Skeletal muscle tissue (tissue), 4 donors: ENCODE results near the gene KRT33A. TPM values are rescaled to one million over a fixed set of nuclear protein-coding genes. Genes with fewer than 3 reads are reported as not detected.
"Not testable (repeated sequence)": the region's sequence is repeated elsewhere in the genome, so short reads cannot be mapped to it uniquely, and the experiment has no call there.

Experiments used
- H3K27ac ChIP-seq: one replicate; pipeline ENCODE4 v1.7.0; 2013; ENCODE audit warnings: mild to moderate bottlenecking, low read depth, low read length, inconsistent platforms
- H3K27me3 ChIP-seq, 3 donors: one replicate each; pipeline ENCODE4 v1.7.0; 2013; ENCODE audit warnings: low read length in 3 of 3; ENCODE audit not compliant: control insufficient read depth in 3 of 3, insufficient read depth in 3 of 3
- H3K36me3 ChIP-seq, 3 donors: one replicate each; pipeline ENCODE4 v1.7.0; 2013; ENCODE audit warnings: low read length in 3 of 3; ENCODE audit not compliant: control insufficient read depth in 3 of 3, insufficient read depth in 3 of 3
- H3K4me1 ChIP-seq, 3 donors: one replicate each; pipeline ENCODE4 v1.7.0; 2013; ENCODE audit warnings: low read length in 3 of 3, mild to moderate bottlenecking in 3 of 3; ENCODE audit not compliant: control insufficient read depth in 3 of 3, insufficient read depth in 3 of 3
- H3K4me3 ChIP-seq, 3 donors: one replicate each; pipeline ENCODE4 v1.7.0; 2013; ENCODE audit warnings: low read length in 3 of 3
- H3K9ac ChIP-seq, 3 donors: one replicate each; pipeline ENCODE4 v1.7.0; 2013; ENCODE audit warnings: low read length in 3 of 3, mild to moderate bottlenecking in 3 of 3, moderate library complexity in 2 of 3, low read depth in 1 of 3
- H3K9me3 ChIP-seq, 3 donors: one replicate each; pipeline ENCODE4 v1.7.0; 2013; ENCODE audit warnings: low read length in 3 of 3; ENCODE audit not compliant: control insufficient read depth in 3 of 3
- total RNA-seq: library from RNA; depleted of rRNA; stranded (reverse); fragments of >200 nt; gene quantifications from one replicate; pipeline ENCODE4 v1.2.3, GENCODE V29; 2014
- donor health status: Osteomylitis.

Gene KRT33A
- not detected for total RNA-seq

- H3K4me1 ChIP-seq, H3K9me3 ChIP-seq, H3K4me3 ChIP-seq, H3K36me3 ChIP-seq, H3K9ac ChIP-seq, H3K27me3 ChIP-seq, H3K27ac ChIP-seq: not testable (repeated sequence)
Observed at GRCh38 chr17:41350381-41350878, at the start of gene KRT33A. Gene KRT33A, minus strand, starts transcription at chr17:41350828. Its CDS starts 61 bp downstream, at chr17:41350767.

- peak within 1 kb of the TSS; percentile 17 to 52 (median 21) for H3K4me3 ChIP-seq
- no peaks in the 10 kb centered on the region for H3K36me3 ChIP-seq
- peaks cover 6 to 18% (median 16%) of the 10 kb centered on the region in 3 donors for H3K4me1 ChIP-seq
- H3K27ac ChIP-seq: no peak within 1 kb of the TSS
- no peaks in the 10 kb centered on the region for H3K27me3 ChIP-seq
- H3K9me3 ChIP-seq: no peaks in the 10 kb centered on the region
- H3K9ac ChIP-seq: peak within 1 kb of the TSS in 1 of 3 donors; percentile 64
Observed at GRCh38 chr17:41396996-41397660, 46.5 kb upstream of the KRT33A start, which contains the start of gene KRT31. Gene KRT31, minus strand, starts transcription at chr17:41397608. Its CDS starts 69 bp downstream, at chr17:41397539.

GRCh38 chr17:41396340-41396739 lies 45.7 kb upstream of the KRT33A start:
- no peaks in the 10 kb centered on the region for H3K27me3 ChIP-seq
- no peak overlapping the region for H3K4me3 ChIP-seq
- no peaks in the 10 kb centered on the region for H3K36me3 ChIP-seq
- peaks cover 6 to 18% (median 16%) of the 10 kb centered on the region in 3 donors for H3K4me1 ChIP-seq
- no peak overlapping the region for H3K27ac ChIP-seq
- H3K9ac ChIP-seq: peak overlapping the region in 1 of 3 donors; percentile 64
- H3K9me3 ChIP-seq: no peaks in the 10 kb centered on the region

GRCh38 chr17:41395611-41396010 lies 45.0 kb upstream of the KRT33A start:
- Histone ChIP-seq H3K4me3 (no peak overlapping the region), H3K9me3 (no peaks in the 10 kb centered on the region), H3K9ac (no peak overlapping the region), H3K27me3 (peaks cover 0 to 2% (median 0%) of the 10 kb centered on the region in 3 donors), H3K36me3 (no peaks in the 10 kb centered on the region), H3K4me1 (peaks cover 6 to 18% (median 16%) of the 10 kb centered on the region in 3 donors), H3K27ac (no peak overlapping the region)

GRCh38 chr17:41395044-41395443 lies 44.4 kb upstream of the KRT33A start:
- H3K4me3 ChIP-seq, H3K27ac ChIP-seq, H3K36me3 ChIP-seq, H3K27me3 ChIP-seq, H3K9ac ChIP-seq, H3K9me3 ChIP-seq: not testable (repeated sequence)
- H3K4me1 ChIP-seq: peaks cover 6 to 18% (median 16%) of the 10 kb centered on the region in 3 donors

- Histone ChIP-seq H3K4me3 (no peak overlapping the region), H3K27me3 (peaks cover 0 to 2% (median 0%) of the 10 kb centered on the region in 3 donors), H3K36me3 (no peaks in the 10 kb centered on the region), H3K9ac (no peak overlapping the region), H3K9me3 (no peaks in the 10 kb centered on the region), H3K27ac (no peak overlapping the region), H3K4me1 (peaks cover 6 to 18% (median 16%) of the 10 kb centered on the region in 3 donors)
Observed at GRCh38 chr17:41394254-41394996, 43.8 kb upstream of the KRT33A start.

- H3K9me3 ChIP-seq: no peaks in the 10 kb centered on the region
- H3K27ac ChIP-seq: no peak overlapping the region
- H3K36me3 ChIP-seq: no peaks in the 10 kb centered on the region
- H3K4me1 ChIP-seq: peaks cover 6 to 18% (median 16%) of the 10 kb centered on the region in 3 donors
- H3K9ac ChIP-seq: no peak overlapping the region
- peaks cover 0 to 2% (median 0%) of the 10 kb centered on the region in 3 donors for H3K27me3 ChIP-seq
- H3K4me3 ChIP-seq: no peak overlapping the region
Observed at GRCh38 chr17:41393826-41394225, 43.2 kb upstream of the KRT33A start.

- Histone ChIP-seq H3K27me3 (peaks cover 0 to 2% (median 0%) of the 10 kb centered on the region in 3 donors), H3K36me3 (no peaks in the 10 kb centered on the region), H3K9me3 (no peaks in the 10 kb centered on the region), H3K4me3 (no peak overlapping the region), H3K4me1 (peaks cover 6 to 18% (median 16%) of the 10 kb centered on the region in 3 donors), H3K9ac (no peak overlapping the region), H3K27ac (no peak overlapping the region)
Observed at GRCh38 chr17:41393294-41393693, 42.7 kb upstream of the KRT33A start.

- Histone ChIP-seq H3K9ac (no peak overlapping the region), H3K4me3 (no peak overlapping the region), H3K4me1 (peaks cover 3 to 14% (median 14%) of the 10 kb centered on the region in 3 donors), H3K36me3 (no peaks in the 10 kb centered on the region), H3K27me3 (peaks cover 0 to 2% (median 0%) of the 10 kb centered on the region in 3 donors), H3K27ac (no peak overlapping the region), H3K9me3 (no peaks in the 10 kb centered on the region)
Observed at GRCh38 chr17:41392278-41392677, 41.6 kb upstream of the KRT33A start.

GRCh38 chr17:41391535-41391934 lies 40.9 kb upstream of the KRT33A start:
- H3K36me3 ChIP-seq: no peaks in the 10 kb centered on the region
- no peak overlapping the region for H3K4me3 ChIP-seq
- H3K9ac ChIP-seq: no peak overlapping the region
- peaks cover 0 to 2% (median 0%) of the 10 kb centered on the region in 3 donors for H3K9me3 ChIP-seq
- no peak overlapping the region for H3K27ac ChIP-seq
- peaks cover 3 to 9% (median 7%) of the 10 kb centered on the region in 3 donors for H3K4me1 ChIP-seq
- peaks cover 0 to 2% (median 0%) of the 10 kb centered on the region in 3 donors for H3K27me3 ChIP-seq
